HAP-1 (cell line): ENCODE data around the gene FNBP1L.
"Not testable (repeated sequence)": the region's sequence is repeated elsewhere in the genome, so short reads cannot be mapped to it uniquely, and the experiment has no call there.

ENCODE experiments used
- DNase-seq, 2 experiments: peaks; one replicate each; pipeline ENCODE4 v3.0.0-alpha.2; 2016 to 2020; ENCODE audit warnings: low spot score in 2 of 2
- H3K27me3 ChIP-seq: fragments of 250-450 bp; sonication (Bioruptor Pico); 2 replicates; pipeline ENCODE4 v1.5.1; 2020; ENCODE audit warnings: low read depth, mild to moderate bottlenecking, moderate library complexity
- H3K36me3 ChIP-seq: fragments of 250-450 bp; sonication (Bioruptor Pico); replicated peaks from 2 replicates; pipeline ENCODE4 v1.5.1; 2020; ENCODE audit warnings: mild to moderate bottlenecking
- H3K4me1 ChIP-seq: fragments of 250-450 bp; sonication (Bioruptor Pico); 2 replicates; pipeline ENCODE4 v1.5.1; 2020; ENCODE audit warnings: mild to moderate bottlenecking
- H3K4me3 ChIP-seq: fragments of 250-450 bp; sonication (Bioruptor Pico); 2 replicates; pipeline ENCODE4 v1.5.1; 2020; ENCODE audit warnings: mild to moderate bottlenecking, moderate library complexity
- H3K9me3 ChIP-seq: fragments of 250-450 bp; sonication (Bioruptor Pico); 2 replicates; pipeline ENCODE4 v1.5.1; 2020; ENCODE audit warnings: mild to moderate bottlenecking, moderate library complexity
- in situ Hi-C: fragments of 300-500 bp; cut with MboI; formaldehyde crosslinking; loops from 3 replicates; pipeline ENCODE4 v1.14.3; 2020; ENCODE audit warnings: low sequenced_read_pairs, inconsistent platforms, mixed read lengths

The FNBP1L gene

GRCh38 chr1:93479133-93479745, 31.3 kb downstream of the FNBP1L start:
- H3K9me3 ChIP-seq, H3K4me1 ChIP-seq, H3K27me3 ChIP-seq, H3K36me3 ChIP-seq, in situ Hi-C loops, H3K4me3 ChIP-seq: not testable (repeated sequence)
- peak in 1 of 2 experiments; percentile 10 for DNase-seq

- DNase-seq, in situ Hi-C loops, H3K36me3 ChIP-seq: not testable (repeated sequence)
Measured at GRCh38 chr1:93481899-93482298, 34.0 kb downstream of the FNBP1L start.

GRCh38 chr1:93483200-93483599, 35.3 kb downstream of the FNBP1L start:
- 0 out of 2 replicates have a peak, but pooled peaks cover 2% of the 10 kb centered on the region for H3K9me3 ChIP-seq
- no peaks in the 10 kb centered on the region for H3K27me3 ChIP-seq
- in situ Hi-C loops, result no loop called here
- H3K4me1 ChIP-seq, result no peaks in the 10 kb centered on the region
- H3K36me3 ChIP-seq, result no peaks in the 10 kb centered on the region
- no peak for DNase-seq
- H3K4me3 ChIP-seq, result no peak overlapping the region

More at GRCh38 chr1:93481899-93482298, 34.0 kb downstream of the FNBP1L start:
- not testable (repeated sequence) for H3K9me3 ChIP-seq, H3K27me3 ChIP-seq, H3K4me3 ChIP-seq, H3K4me1 ChIP-seq

GRCh38 chr1:93483606-93484005, 35.7 kb downstream of the FNBP1L start:
- no peaks in the 10 kb centered on the region for H3K27me3 ChIP-seq
- H3K9me3 ChIP-seq, result 0 out of 2 replicates have a peak, but pooled peaks cover 2% of the 10 kb centered on the region
- H3K36me3 ChIP-seq, result no peaks in the 10 kb centered on the region
- DNase-seq, result no peak
- in situ Hi-C loops, result no loop called here
- no peaks in the 10 kb centered on the region for H3K4me1 ChIP-seq
- H3K4me3 ChIP-seq, result no peak overlapping the region

GRCh38 chr1:93488207-93488606, 40.3 kb downstream of the FNBP1L start:
- H3K27me3 ChIP-seq, result no peaks in the 10 kb centered on the region
- no peak overlapping the region for H3K4me3 ChIP-seq
- no peaks in the 10 kb centered on the region for H3K4me1 ChIP-seq
- H3K9me3 ChIP-seq, result no peaks in the 10 kb centered on the region
- no peak for DNase-seq
- no peaks in the 10 kb centered on the region for H3K36me3 ChIP-seq
- in situ Hi-C loops, result no loop called here

GRCh38 chr1:93489756-93490155, 41.8 kb downstream of the FNBP1L start:
- H3K27me3 ChIP-seq, result no peaks in the 10 kb centered on the region
- DNase-seq, result no peak
- H3K36me3 ChIP-seq, result no peaks in the 10 kb centered on the region
- no peak overlapping the region for H3K4me3 ChIP-seq
- in situ Hi-C loops, result no loop called here
- H3K4me1 ChIP-seq, result no peaks in the 10 kb centered on the region
- H3K9me3 ChIP-seq, result no peaks in the 10 kb centered on the region; the same call in 1 of the 2 replicates

GRCh38 chr1:93490357-93490756, 42.4 kb downstream of the FNBP1L start:
- in situ Hi-C loops, result no loop called here
- no peak for DNase-seq
- no peak overlapping the region for H3K4me3 ChIP-seq

GRCh38 chr1:93495911-93496310, 48.0 kb downstream of the FNBP1L start:
- H3K36me3 ChIP-seq, result no peaks in the 10 kb centered on the region
- H3K4me3 ChIP-seq, result no peak overlapping the region
- no peak for DNase-seq
- H3K4me1 ChIP-seq, result no peaks in the 10 kb centered on the region
- H3K27me3 ChIP-seq, result no peaks in the 10 kb centered on the region
- no peaks in the 10 kb centered on the region; the same call in 1 of the 2 replicates for H3K9me3 ChIP-seq
- in situ Hi-C loops, result no loop called here

More at GRCh38 chr1:93490357-93490756, 42.4 kb downstream of the FNBP1L start:
- Histone ChIP-seq H3K4me1 (no peaks in the 10 kb centered on the region), H3K27me3 (no peaks in the 10 kb centered on the region), H3K36me3 (no peaks in the 10 kb centered on the region), H3K9me3 (no peaks in the 10 kb centered on the region; the same call in 1 of the 2 replicates)

GRCh38 chr1:93496520-93496919, 48.6 kb downstream of the FNBP1L start:
- no peaks in the 10 kb centered on the region; the same call in 1 of the 2 replicates for H3K9me3 ChIP-seq
- H3K27me3 ChIP-seq, result no peaks in the 10 kb centered on the region
- in situ Hi-C loops, result no loop called here
- no peaks in the 10 kb centered on the region for H3K36me3 ChIP-seq
- H3K4me1 ChIP-seq, result no peaks in the 10 kb centered on the region
- no peak overlapping the region for H3K4me3 ChIP-seq
- no peak for DNase-seq

GRCh38 chr1:93499075-93499474, 51.2 kb downstream of the FNBP1L start:
- no peak for DNase-seq
- Histone ChIP-seq H3K4me1 (no peaks in the 10 kb centered on the region), H3K4me3 (no peak overlapping the region), H3K36me3 (no peaks in the 10 kb centered on the region), H3K9me3 (no peaks in the 10 kb centered on the region; the same call in 1 of the 2 replicates), H3K27me3 (no peaks in the 10 kb centered on the region)
- in situ Hi-C loops, result no loop called here

GRCh38 chr1:93499533-93499932, 51.6 kb downstream of the FNBP1L start:
- no peaks in the 10 kb centered on the region; the same call in 1 of the 2 replicates for H3K9me3 ChIP-seq
- H3K36me3 ChIP-seq, result no peaks in the 10 kb centered on the region
- no peaks in the 10 kb centered on the region for H3K27me3 ChIP-seq
- in situ Hi-C loops, result no loop called here
- no peaks in the 10 kb centered on the region for H3K4me1 ChIP-seq
- no peak overlapping the region for H3K4me3 ChIP-seq
- no peak for DNase-seq

- no peak overlapping the region for H3K4me3 ChIP-seq
- DNase-seq, result no peak
- H3K9me3 ChIP-seq, result no peaks in the 10 kb centered on the region
- H3K27me3 ChIP-seq, result no peaks in the 10 kb centered on the region
- no peaks in the 10 kb centered on the region for H3K36me3 ChIP-seq
- in situ Hi-C loops, result no loop called here
- H3K4me1 ChIP-seq, result no peaks in the 10 kb centered on the region
Measured at GRCh38 chr1:93500275-93500674, 52.4 kb downstream of the FNBP1L start.

GRCh38 chr1:93501399-93501798, 53.5 kb downstream of the FNBP1L start:
- in situ Hi-C loops, result no loop called here
- no peak for DNase-seq
- Histone ChIP-seq H3K4me1 (no peaks in the 10 kb centered on the region), H3K9me3 (no peaks in the 10 kb centered on the region), H3K4me3 (no peak overlapping the region), H3K27me3 (no peaks in the 10 kb centered on the region), H3K36me3 (no peaks in the 10 kb centered on the region)

- no peaks in the 10 kb centered on the region for H3K36me3 ChIP-seq
- no peaks in the 10 kb centered on the region for H3K4me1 ChIP-seq
- in situ Hi-C loops, result no loop called here
- H3K4me3 ChIP-seq, result no peak overlapping the region
- H3K27me3 ChIP-seq, result no peaks in the 10 kb centered on the region
- DNase-seq, result no peak
- no peaks in the 10 kb centered on the region for H3K9me3 ChIP-seq
Measured at GRCh38 chr1:93501829-93502369, 54.0 kb downstream of the FNBP1L start.
